ENCODE data around the gene NOTCH3. TPM values are rescaled to one million over a fixed set of nuclear protein-coding genes. Genes with fewer than 3 reads are reported as not detected.

Gene NOTCH3
- total RNA-seq, 1 experiment from 2014 or later, result 164 TPM

- H3K9me3 Mint-ChIP-seq, result no peaks in the 10 kb centered on the region; a peak in 2 of 5 replicates
- Histone ChIP-seq H3K14ac (ENCODE audit: insufficient read depth, low read length) (no peak overlapping the region), H2BK120ac (ENCODE audit: low read depth, low read length, poor library complexity, severe bottlenecking) (no peak overlapping the region), H3K4ac (ENCODE audit: low read depth, low read length) (no peak overlapping the region), H3K9me3 (ENCODE audit: control insufficient read depth, low read depth, low read length) (no peaks in the 10 kb centered on the region), H2BK15ac (ENCODE audit: low read depth, low read length) (no peak overlapping the region), H4K20me1 (ENCODE audit: control insufficient read depth, insufficient read depth, insufficient read length) (no peaks in the 10 kb centered on the region), H2AK5ac (ENCODE audit: insufficient read length, low read length) (no peak overlapping the region), H4K91ac (ENCODE audit: insufficient read length, low read depth, low read length) (no peak overlapping the region), H3K9ac (ENCODE audit: extremely low read depth, insufficient read length, low read length) (no peak overlapping the region), H3K23me2 (ENCODE audit: insufficient read length, low read depth, low read length, poor library complexity, severe bottlenecking) (peaks cover 7% of the 10 kb centered on the region), H2BK20ac (ENCODE audit: low read depth, low read length, poor library complexity, severe bottlenecking) (no peak overlapping the region), H3K27ac (ENCODE audit: insufficient read length, low read depth, low read length) (no peak overlapping the region), H3K23ac (ENCODE audit: insufficient read length, low read depth, low read length) (no peak overlapping the region), H4K5ac (ENCODE audit: insufficient read length, low read depth, low read length) (no peak overlapping the region), H3K56ac (ENCODE audit: insufficient read length, low read depth, low read length) (no peak overlapping the region), H2AFZ (ENCODE audit: low read length) (no peak overlapping the region), H4K8ac (replicated peaks; ENCODE audit: insufficient read length, low read depth, low read length) (no peak overlapping the region), H3K4me1 (ENCODE audit: insufficient read depth, low read length) (no peaks in the 10 kb centered on the region), H3K79me2 (ENCODE audit: insufficient read depth, low read length) (no peaks in the 10 kb centered on the region; the same call in 1 of the 2 replicates), H3T11ph (ENCODE audit: low read length) (no peak overlapping the region), H3K27me3 (ENCODE audit: insufficient read depth, low read length) (no peaks in the 10 kb centered on the region), H3K18ac (ENCODE audit: insufficient read length, low read depth, low read length) (no peak overlapping the region), H3K79me1 (ENCODE audit: insufficient read depth, low read depth, low read length, poor library complexity, severe bottlenecking) (peaks cover 3% of the 10 kb centered on the region), H2BK12ac (ENCODE audit: insufficient read length, low read depth, low read length) (no peak overlapping the region), H2BK5ac (ENCODE audit: insufficient read length, low read length) (no peak overlapping the region), H3K4me2 (ENCODE audit: insufficient read depth, insufficient read length, low read length) (no peak overlapping the region)
- no peak overlapping the region for H3K4me3 Mint-ChIP-seq
- H3K4me1 Mint-ChIP-seq, result peaks cover 7% of the 10 kb centered on the region in 2 experiments
- H3K27me3 Mint-ChIP-seq (ENCODE audit: low read depth), result no peaks in the 10 kb centered on the region
- TF ChIP-seq, protein P1, sequence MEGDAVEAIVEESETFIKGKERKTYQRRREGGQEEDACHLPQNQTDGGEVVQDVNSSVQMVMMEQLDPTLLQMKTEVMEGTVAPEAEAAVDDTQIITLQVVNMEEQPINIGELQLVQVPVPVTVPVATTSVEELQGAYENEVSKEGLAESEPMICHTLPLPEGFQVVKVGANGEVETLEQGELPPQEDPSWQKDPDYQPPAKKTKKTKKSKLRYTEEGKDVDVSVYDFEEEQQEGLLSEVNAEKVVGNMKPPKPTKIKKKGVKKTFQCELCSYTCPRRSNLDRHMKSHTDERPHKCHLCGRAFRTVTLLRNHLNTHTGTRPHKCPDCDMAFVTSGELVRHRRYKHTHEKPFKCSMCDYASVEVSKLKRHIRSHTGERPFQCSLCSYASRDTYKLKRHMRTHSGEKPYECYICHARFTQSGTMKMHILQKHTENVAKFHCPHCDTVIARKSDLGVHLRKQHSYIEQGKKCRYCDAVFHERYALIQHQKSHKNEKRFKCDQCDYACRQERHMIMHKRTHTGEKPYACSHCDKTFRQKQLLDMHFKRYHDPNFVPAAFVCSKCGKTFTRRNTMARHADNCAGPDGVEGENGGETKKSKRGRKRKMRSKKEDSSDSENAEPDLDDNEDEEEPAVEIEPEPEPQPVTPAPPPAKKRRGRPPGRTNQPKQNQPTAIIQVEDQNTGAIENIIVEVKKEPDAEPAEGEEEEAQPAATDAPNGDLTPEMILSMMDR (conservative IDR thresholded peaks at IDR 0.05), result peak; percentile 49; the same call in 2 of the 3 replicates
- peaks cover 47 to 74% (median 74%) of the 10 kb centered on the region in 3 experiments; a peak in 6 of 7 replicates for H3K36me3 Mint-ChIP-seq (ENCODE audit: insufficient read depth in 1 of 3, low read depth in 3 of 3)
- no CpG with 5 or more reads among the region's 14 CpGs for WGBS (ENCODE audit: extremely low coverage, insufficient read length, low lambda C conversion rate)
- H3K27ac Mint-ChIP-seq, result no peak overlapping the region
- peak; percentile 46 for DNase-seq
Measured at GRCh38 chr19:15120135-15121026, 80.4 kb downstream of the NOTCH3 start.

Data from H9 (cell line).